OCI-LY1 (cell line): Measurements from ENCODE around the gene HPCAL1.

Source experiments
- H2AFZ ChIP-seq: fragments of 200-600 bp; sonication (generic), shearing (Covaris generic); 2 replicates; pipeline ENCODE4 v1.6.0; 2014; ENCODE audit warnings: antibody characterized with exemption, mild to moderate bottlenecking, low read length
- H3F3A ChIP-seq: fragments of 200-600 bp; sonication (generic), shearing (Covaris generic); 2 replicates; pipeline ENCODE4 v1.6.0; 2014; ENCODE audit warnings: mild to moderate bottlenecking, antibody characterized with exemption, low read length, moderate library complexity; ENCODE audit not compliant: insufficient read depth
- H3K27ac ChIP-seq: fragments of 200-600 bp; sonication (generic); 2 replicates; pipeline ENCODE4 v1.5.1; 2014; ENCODE audit warnings: low read length, mixed run types, mild to moderate bottlenecking, low read depth; ENCODE audit not compliant: poor library complexity, severe bottlenecking
- H3K27me3 ChIP-seq: fragments of 200-600 bp; sonication (generic); 2 replicates; pipeline ENCODE4 v1.6.0; 2014; ENCODE audit warnings: antibody characterized with exemption, mild to moderate bottlenecking, low read length, moderate library complexity; ENCODE audit not compliant: insufficient read depth
- H3K36me3 ChIP-seq: fragments of 200-600 bp; sonication (generic); 2 replicates; pipeline ENCODE4 v1.6.1; 2014; ENCODE audit warnings: mild to moderate bottlenecking, antibody characterized with exemption, low read length, moderate library complexity, mixed read lengths; ENCODE audit not compliant: insufficient read depth
- H3K4me1 ChIP-seq: fragments of 200-600 bp; sonication (generic); 2 replicates; pipeline ENCODE4 v1.5.1; 2014; ENCODE audit warnings: mild to moderate bottlenecking, low read length, moderate library complexity; ENCODE audit not compliant: insufficient read depth, severe bottlenecking
- H3K4me2 ChIP-seq: fragments of 200-600 bp; sonication (generic), shearing (Covaris generic); 2 replicates; pipeline ENCODE4 v1.6.1; 2014; ENCODE audit warnings: low read length
- H3K4me3 ChIP-seq: fragments of 200-600 bp; sonication (generic); 2 replicates; pipeline ENCODE4 v1.5.1; 2014; ENCODE audit warnings: low read length, low read depth, mild to moderate bottlenecking, mixed read lengths; ENCODE audit not compliant: poor library complexity, severe bottlenecking
- H3K79me2 ChIP-seq: fragments of 200-600 bp; shearing (Covaris generic); 2 replicates; pipeline ENCODE4 v1.6.1; 2016; ENCODE audit warnings: mixed run types, low read length, mixed read lengths; ENCODE audit not compliant: insufficient read depth
- H3K9ac ChIP-seq: fragments of 200-600 bp; sonication (generic), shearing (Covaris generic); 2 replicates; pipeline ENCODE4 v1.6.1; 2014; ENCODE audit warnings: mild to moderate bottlenecking, low read length, mixed read lengths
- H3K9me2 ChIP-seq: fragments of 200-600 bp; sonication (generic), shearing (Covaris generic); 2 replicates; pipeline ENCODE4 v1.6.1; 2014; ENCODE audit warnings: low read depth, mild to moderate bottlenecking, low read length, mixed read lengths
- H3K9me3 ChIP-seq: fragments of 200-600 bp; shearing (Covaris generic); 2 replicates; pipeline ENCODE4 v1.6.1; 2014; ENCODE audit warnings: low read length, mixed read lengths
- H4K20me1 ChIP-seq: fragments of 200-600 bp; sonication (generic), shearing (Covaris generic); 2 replicates; pipeline ENCODE4 v1.6.0; 2016; ENCODE audit warnings: mild to moderate bottlenecking, low read length; ENCODE audit not compliant: insufficient read depth
- EZH2 ChIP-seq: fragments of 200-600 bp; sonication (generic), shearing (Covaris generic); IDR thresholded peaks from 2 replicates; pipeline ENCODE4 v1.8.0; 2017; ENCODE audit warnings: borderline replicate concordance, mixed run types, mild to moderate bottlenecking, antibody characterized with exemption, low read length, moderate library complexity, mixed read lengths
- TF ChIP-seq, protein P1 (sequence below): fragments of 200-600 bp; sonication (generic), shearing (Covaris generic); IDR thresholded peaks from 2 replicates; pipeline ENCODE4 v1.5.1; 2017; ENCODE audit warnings: mild to moderate bottlenecking, antibody characterized with exemption, low read length, moderate library complexity, mixed read lengths

HPCAL1 gene

DNA sequence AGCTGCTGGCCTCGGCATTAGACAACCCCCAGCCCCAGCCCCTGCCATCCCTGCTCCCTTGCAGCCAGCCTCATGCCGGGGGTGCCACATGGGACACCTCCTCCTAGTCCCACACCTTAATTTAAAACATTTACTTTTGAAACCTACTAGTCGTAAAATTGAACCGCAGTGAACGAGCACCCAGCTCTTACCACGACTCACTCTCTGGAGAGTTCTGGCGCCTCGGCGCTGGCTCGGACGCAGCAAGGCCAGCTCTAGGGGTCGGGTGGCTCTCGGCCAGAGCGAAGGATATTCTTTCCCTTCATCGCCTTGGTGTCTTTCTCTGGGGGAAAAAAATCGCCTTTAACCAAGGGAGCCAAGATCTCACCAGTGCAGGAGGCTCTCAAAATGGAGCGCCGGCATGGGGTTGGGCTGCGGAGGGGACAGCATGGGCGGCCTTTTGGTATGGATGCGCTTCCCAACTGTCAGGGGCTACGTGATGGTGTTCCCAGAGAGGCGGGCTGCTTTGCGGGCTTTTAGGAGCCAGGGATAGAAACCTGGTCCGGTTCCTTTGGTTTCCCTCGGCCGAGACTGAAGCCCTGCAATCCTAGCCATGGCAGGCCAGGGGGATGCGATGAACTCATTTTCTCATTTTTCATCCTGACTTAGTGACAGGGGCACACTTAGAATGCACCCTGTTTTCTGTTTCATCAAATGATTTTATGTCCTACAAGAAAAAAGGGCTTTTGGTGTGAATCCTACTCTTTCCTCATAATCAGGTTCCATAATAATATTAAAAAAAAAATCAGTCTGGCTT lies 2.0 kb downstream of the HPCAL1 start:
- Histone ChIP-seq H3F3A (no peaks in the 10 kb centered on the region), H4K20me1 (no peaks in the 10 kb centered on the region), H2AFZ (no peak overlapping the region), H3K79me2 (no peaks in the 10 kb centered on the region), H3K9ac (no peak overlapping the region), H3K4me1 (peaks cover 21% of the 10 kb centered on the region), H3K9me2 (no peaks in the 10 kb centered on the region), H3K4me3 (no peak overlapping the region), H3K9me3 (no peaks in the 10 kb centered on the region; the same call in 1 of the 2 replicates), H3K36me3 (no peaks in the 10 kb centered on the region), H3K4me2 (peak overlapping the region; percentile 82; the same call in 1 of the 2 replicates), H3K27ac (no peak overlapping the region), H3K27me3 (peaks cover 3% of the 10 kb centered on the region; the same call in 1 of the 2 replicates)
- no peak for TF ChIP-seq EZH2

DNA sequence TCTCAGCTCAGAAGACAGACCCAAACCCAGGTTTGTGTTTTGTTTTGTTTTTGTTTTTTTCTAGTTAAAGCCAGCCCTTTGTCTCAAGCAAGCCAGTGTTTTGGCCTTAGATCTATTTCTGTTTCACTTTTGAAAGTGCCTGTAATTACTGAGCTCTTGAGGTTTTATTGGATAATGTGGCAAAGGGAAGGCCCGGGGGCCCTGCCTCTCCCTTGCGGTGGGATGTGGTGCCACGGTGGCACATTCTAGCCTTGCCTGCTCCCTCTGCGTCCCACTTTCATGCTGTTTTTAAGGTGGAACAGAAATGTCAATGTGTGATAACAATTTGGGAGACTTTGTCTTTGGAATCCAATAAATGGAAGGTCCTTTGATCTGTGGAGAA lies 2.5 kb downstream of the HPCAL1 start:
- TF ChIP-seq, protein P1, sequence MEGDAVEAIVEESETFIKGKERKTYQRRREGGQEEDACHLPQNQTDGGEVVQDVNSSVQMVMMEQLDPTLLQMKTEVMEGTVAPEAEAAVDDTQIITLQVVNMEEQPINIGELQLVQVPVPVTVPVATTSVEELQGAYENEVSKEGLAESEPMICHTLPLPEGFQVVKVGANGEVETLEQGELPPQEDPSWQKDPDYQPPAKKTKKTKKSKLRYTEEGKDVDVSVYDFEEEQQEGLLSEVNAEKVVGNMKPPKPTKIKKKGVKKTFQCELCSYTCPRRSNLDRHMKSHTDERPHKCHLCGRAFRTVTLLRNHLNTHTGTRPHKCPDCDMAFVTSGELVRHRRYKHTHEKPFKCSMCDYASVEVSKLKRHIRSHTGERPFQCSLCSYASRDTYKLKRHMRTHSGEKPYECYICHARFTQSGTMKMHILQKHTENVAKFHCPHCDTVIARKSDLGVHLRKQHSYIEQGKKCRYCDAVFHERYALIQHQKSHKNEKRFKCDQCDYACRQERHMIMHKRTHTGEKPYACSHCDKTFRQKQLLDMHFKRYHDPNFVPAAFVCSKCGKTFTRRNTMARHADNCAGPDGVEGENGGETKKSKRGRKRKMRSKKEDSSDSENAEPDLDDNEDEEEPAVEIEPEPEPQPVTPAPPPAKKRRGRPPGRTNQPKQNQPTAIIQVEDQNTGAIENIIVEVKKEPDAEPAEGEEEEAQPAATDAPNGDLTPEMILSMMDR, result no peak
- no peak for TF ChIP-seq EZH2
- H3K36me3 ChIP-seq, result no peaks in the 10 kb centered on the region
- H3K9me2 ChIP-seq, result no peaks in the 10 kb centered on the region
- H3K4me1 ChIP-seq, result peaks cover 21% of the 10 kb centered on the region
- no peak overlapping the region for H3K4me3 ChIP-seq
- no peak overlapping the region for H2AFZ ChIP-seq
- H4K20me1 ChIP-seq, result no peaks in the 10 kb centered on the region
- H3K4me2 ChIP-seq, result no peak overlapping the region
- H3K27me3 ChIP-seq, result peaks cover 4% of the 10 kb centered on the region; the same call in 1 of the 2 replicates
- no peaks in the 10 kb centered on the region for H3K9me3 ChIP-seq
- H3K27ac ChIP-seq, result no peak overlapping the region
- no peak overlapping the region for H3K9ac ChIP-seq
- H3K79me2 ChIP-seq, result no peaks in the 10 kb centered on the region
- no peaks in the 10 kb centered on the region for H3F3A ChIP-seq

DNA sequence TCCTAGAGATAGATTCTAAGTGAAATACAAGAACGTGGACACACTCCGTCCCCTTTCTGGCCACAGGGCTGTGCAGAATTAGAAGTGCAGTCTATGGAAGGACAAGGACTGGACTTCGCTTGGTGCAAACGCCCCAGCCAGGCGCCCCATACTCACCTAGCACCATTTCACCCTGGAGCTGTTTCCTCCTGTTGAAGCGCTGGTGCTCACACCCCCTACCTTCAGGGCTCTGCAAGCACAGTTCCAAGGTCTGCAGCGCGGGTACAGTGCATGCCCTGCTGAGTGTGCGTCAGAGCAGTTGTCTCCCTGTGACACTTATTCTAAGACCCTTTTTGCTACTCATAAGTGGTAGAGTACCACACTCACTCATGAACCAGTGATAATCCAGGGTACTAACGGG lies 3.0 kb downstream of the HPCAL1 start:
- no peaks in the 10 kb centered on the region for H3K9me3 ChIP-seq
- no peak overlapping the region for H3K9ac ChIP-seq
- H3K4me2 ChIP-seq, result no peak overlapping the region
- H3F3A ChIP-seq, result no peaks in the 10 kb centered on the region
- no peak overlapping the region for H2AFZ ChIP-seq
- H3K27me3 ChIP-seq, result peaks cover 4% of the 10 kb centered on the region; the same call in 1 of the 2 replicates
- no peaks in the 10 kb centered on the region for H3K79me2 ChIP-seq
- no peak overlapping the region for H3K4me3 ChIP-seq
- TF ChIP-seq, protein P1, result peak; percentile 41; the same call in 1 of the 2 replicates
- no peak for TF ChIP-seq EZH2
- no peaks in the 10 kb centered on the region for H3K9me2 ChIP-seq
- H3K27ac ChIP-seq, result no peak overlapping the region
- peaks cover 21% of the 10 kb centered on the region for H3K4me1 ChIP-seq
- H3K36me3 ChIP-seq, result no peaks in the 10 kb centered on the region
- H4K20me1 ChIP-seq, result no peaks in the 10 kb centered on the region
